HepG2 (cell line): ENCODE data around the gene MARK4. TPM values are rescaled to one million over a fixed set of nuclear protein-coding genes. Genes with fewer than 3 reads are reported as not detected.

Experiments
- ATAC-seq: fragments of 200-7000 bp; cut with Tn5 transposase; 3 replicates; pipeline ENCODE4 v1.9.1; 2020; ENCODE audit warnings: mild to moderate bottlenecking, moderate library complexity
- BruUV-seq: library from RNA; stranded (reverse); fragments of 400-500 nt; replicated peaks from 2 replicates; lab custom pipeline; 2021; lab: Mats Ljungman, UMichigan
- CTCF ChIA-PET: fragments of 300-600 bp; formaldehyde crosslinking; extraction: SDS; loops from one replicate; lab custom pipeline; 2021; ENCODE audit warnings: low total read pairs, inconsistent platforms, low intra/inter-chr PET ratio; lab: Yijun Ruan, JAX
- POLR2A ChIA-PET: fragments of 350-600 bp; sonication (Branson Sonifier 250); formaldehyde crosslinking; loops from one replicate; lab custom pipeline; 2020; ENCODE audit warnings: antibody characterized with exemption, inconsistent platforms; lab: Yijun Ruan, JAX
- DNase-seq: peaks from one replicate; pipeline ENCODE4 v3.0.0-alpha.2; 2015; ENCODE audit warnings: low spot score
- FAIRE-seq: peaks from 3 replicates; lab custom pipeline; 2011; peaks lifted over from hg19 to GRCh38; lab: Jason Lieb, UNC
- H2AFZ ChIP-seq: one replicate; pipeline ENCODE4 v1.6.1; 2011; ENCODE audit warnings: low read length, inconsistent platforms
- H3K27ac ChIP-seq: fragments of 300-600 bp; 3 replicates; pipeline ENCODE4 v1.8.0; 2011; ENCODE audit warnings: mixed run types, mild to moderate bottlenecking, mixed read lengths, low read length, inconsistent platforms; ENCODE audit not compliant: insufficient read depth; ENCODE audit errors: extremely low read length
- H3K27me3 ChIP-seq, 2 experiments: fragments of 200-600 bp in 1 of 2; 2 replicates in 1 of 2; 3 replicates in 1 of 2; pipeline versions ENCODE4 v1.6.0 to v1.8.0; 2011; ENCODE audit warnings: low read length in 2 of 2, mild to moderate bottlenecking in 2 of 2, moderate library complexity in 2 of 2, inconsistent platforms in 1 of 2; ENCODE audit not compliant: insufficient read depth in 2 of 2, control insufficient read depth in 1 of 2
- H3K36me3 ChIP-seq, 2 experiments: fragments of 200-600 bp in 1 of 2; replicated peaks in 1 of 2; 2 replicates in 1 of 2; 3 replicates in 1 of 2; pipeline versions ENCODE4 v1.5.1 to v1.8.0; 2011; ENCODE audit warnings: low read length in 2 of 2, inconsistent platforms in 1 of 2; ENCODE audit not compliant: insufficient read depth in 2 of 2, control insufficient read depth in 1 of 2
- H3K4me1 ChIP-seq: 2 replicates; pipeline ENCODE4 v1.5.1; 2012; ENCODE audit warnings: low read length, inconsistent platforms; ENCODE audit not compliant: insufficient read depth
- H3K4me2 ChIP-seq: 2 replicates; pipeline ENCODE4 v1.6.0; 2011; ENCODE audit warnings: low read depth, low read length, inconsistent platforms
- H3K4me3 ChIP-seq, 3 experiments: fragments of 200-600 bp in 1 of 3; sonication (generic), shearing (Covaris generic) in 1 of 3; replicated peaks in 1 of 3; 2 replicates each; pipeline ENCODE4 v1.5.1; 2011 to 2016; ENCODE audit warnings: low read length in 3 of 3, inconsistent platforms in 2 of 3, low read depth in 2 of 3, mild to moderate bottlenecking in 2 of 3, control low read depth in 1 of 3, mixed read lengths in 1 of 3; ENCODE audit not compliant: insufficient read depth in 1 of 3
- H3K79me2 ChIP-seq: one replicate; pipeline ENCODE4 v1.6.1; 2011; ENCODE audit warnings: low read length, inconsistent platforms; ENCODE audit not compliant: insufficient read depth
- H3K9ac ChIP-seq: 2 replicates; pipeline ENCODE4 v1.6.0; 2011; ENCODE audit warnings: mild to moderate bottlenecking, low read depth, low read length, inconsistent platforms; ENCODE audit not compliant: insufficient read depth
- H3K9me3 ChIP-seq: 2 replicates; pipeline ENCODE4 v1.5.1; 2012; ENCODE audit warnings: mild to moderate bottlenecking, low read length
- H4K20me1 ChIP-seq: 2 replicates; pipeline ENCODE4 v1.6.0; 2011; ENCODE audit warnings: inconsistent platforms, mild to moderate bottlenecking, low read length, moderate library complexity; ENCODE audit not compliant: insufficient read depth
- IRX3 ChIP-seq: sonication (generic); formaldehyde crosslinking; IDR thresholded peaks from 2 replicates; pipeline ENCODE4 v1.8.1; 2023; ENCODE audit warnings: mild to moderate bottlenecking, low read depth, missing genetic modification reagents, borderline replicate concordance
- ZNF121 ChIP-seq: sonication (generic); formaldehyde crosslinking; IDR thresholded peaks from 2 replicates; pipeline ENCODE4 v1.5.0; 2020; ENCODE audit warnings: mild to moderate bottlenecking, missing genetic modification reagents
- ZNF253 ChIP-seq: sonication (generic); formaldehyde crosslinking; IDR thresholded peaks from 2 replicates; pipeline ENCODE4 v1.8.0; 2022; ENCODE audit warnings: mild to moderate bottlenecking, missing genetic modification reagents, borderline replicate concordance
- ZNF737 ChIP-seq: sonication (generic); formaldehyde crosslinking; IDR thresholded peaks from 2 replicates; pipeline ENCODE4 v1.5.0; 2020; ENCODE audit warnings: missing genetic modification reagents, mild to moderate bottlenecking, borderline replicate concordance
- WGBS: methylation state at CpG from one replicate; pipeline ENCODE4 v1.1.6; 2017; ENCODE audit warnings: low lambda C conversion rate; 5-methylcytosine and 5-hydroxymethylcytosine counted together
- in situ Hi-C: cut with HindIII; loops from 2 replicates; pipeline ENCODE4 v1.10.0; 2017; ENCODE audit warnings: low pct_unique_long_range_greater_than_20kb; ENCODE audit not compliant: extremely low pct_ligation_motif_present
- intact Hi-C: fragments of 100-400 bp; cut with micrococcal nuclease; formaldehyde crosslinking; loops from one replicate; pipeline ENCODE4 v1.10.0; 2022; ENCODE audit not compliant: unreplicated experiment
- polyA plus RNA-seq, 8 experiments: library from polyadenylated mRNA; depleted of rRNA in 3 of 8; stranded (reverse) in 7 of 8; unstranded in 1 of 8; fragments of >200 nt; fragmentation: Illumina TruSeq in 4 of 8; extraction: Trizol in 4 of 8; gene quantifications; 2 replicates each; pipeline versions ENCODE4 v1.2.1 to v1.2.3, GENCODE V29; 2011 to 2016; ENCODE audit warnings: low read depth in 4 of 8, missing spikeins in 1 of 8, mixed read lengths in 1 of 8; ENCODE audit not compliant: insufficient read depth in 1 of 8
- total RNA-seq, 5 experiments: library from RNA; depleted of rRNA; stranded (reverse); fragments of >200 nt; fragmentation: Illumina TruSeq; extraction: Trizol; gene quantifications; 2 replicates each; pipeline ENCODE4 v1.2.3, GENCODE V29; 2016; ENCODE audit warnings: low read depth in 1 of 5
- TF ChIP-seq, protein P1 (sequence below): sonication (generic); formaldehyde crosslinking; IDR thresholded peaks from 2 replicates; pipeline ENCODE4 v1.4.0; 2020; ENCODE audit warnings: missing genetic modification reagents
- TF ChIP-seq, protein P2 (sequence below): sonication (generic); formaldehyde crosslinking; IDR thresholded peaks from 2 replicates; pipeline ENCODE4 v1.4.0; 2020; ENCODE audit warnings: missing genetic modification reagents, low read depth, mild to moderate bottlenecking, borderline replicate concordance

MARK4 gene
- total and polyA plus RNA-seq, 2 of the 13 experiments (the other 11 are each of a cell fraction or from before 2014, with no cell fraction given) = 7.0 to 12.2 TPM

DNA sequence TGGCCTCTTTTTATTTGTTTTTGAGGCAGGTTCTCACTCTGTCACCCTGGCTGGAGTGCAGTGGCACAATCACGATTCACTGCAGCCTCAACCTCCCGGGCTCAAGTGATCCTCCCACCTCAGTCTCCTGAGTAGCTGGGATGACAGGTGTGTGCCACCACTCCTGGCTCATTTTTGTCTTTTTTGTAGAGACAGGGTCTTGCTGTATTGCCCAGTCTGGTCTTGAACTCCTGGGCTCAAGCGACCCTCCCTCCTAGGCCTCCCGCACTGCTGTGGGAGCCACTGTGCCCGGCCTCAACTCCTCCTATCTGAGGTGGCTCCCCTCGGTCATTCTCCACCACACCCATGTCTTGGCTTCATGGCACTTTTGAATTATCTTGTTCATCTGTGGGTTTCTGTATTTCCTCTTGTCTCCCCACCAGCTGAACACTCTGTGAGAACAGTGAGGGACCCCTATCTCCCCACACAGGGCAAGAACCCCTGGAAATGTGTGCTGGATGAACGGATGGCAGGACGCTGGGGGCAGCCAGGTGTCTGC is 63.7 kb downstream of the MARK4 start:
- FAIRE-seq = no peak
- Histone ChIP-seq H3K4me3 (no peak overlapping the region), H3K4me1 (peaks cover 10% of the 10 kb centered on the region), H3K79me2 (no peaks in the 10 kb centered on the region), H2AFZ (no peak overlapping the region), H3K36me3 (no peaks in the 10 kb centered on the region), H3K9me3 (no peaks in the 10 kb centered on the region), H3K27me3 (peaks cover 7 to 49% of the 10 kb centered on the region in 2 experiments; a peak in 4 of 5 replicates), H4K20me1 (no peaks in the 10 kb centered on the region), H3K4me2 (no peak overlapping the region), H3K9ac (no peak overlapping the region), H3K27ac (no peak overlapping the region)
- no TSS peak for BruUV-seq
- intact Hi-C loops = no loop called here
- TF ChIP-seq, protein P1, sequence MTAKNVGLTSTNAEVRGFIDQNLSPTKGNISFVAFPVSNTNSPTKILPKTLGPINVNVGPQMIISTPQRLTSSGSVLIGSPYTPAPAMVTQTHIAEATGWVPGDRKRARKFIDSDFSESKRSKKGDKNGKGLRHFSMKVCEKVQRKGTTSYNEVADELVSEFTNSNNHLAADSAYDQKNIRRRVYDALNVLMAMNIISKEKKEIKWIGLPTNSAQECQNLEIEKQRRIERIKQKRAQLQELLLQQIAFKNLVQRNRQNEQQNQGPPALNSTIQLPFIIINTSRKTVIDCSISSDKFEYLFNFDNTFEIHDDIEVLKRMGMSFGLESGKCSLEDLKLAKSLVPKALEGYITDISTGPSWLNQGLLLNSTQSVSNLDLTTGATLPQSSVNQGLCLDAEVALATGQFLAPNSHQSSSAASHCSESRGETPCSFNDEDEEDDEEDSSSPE (CRISPR knock-in tag) = no peak
- no peak for TF ChIP-seq ZNF737
- TF ChIP-seq ZNF253 (CRISPR knock-in tag) = no peak
- no peak for TF ChIP-seq IRX3 (CRISPR knock-in tag)
- TF ChIP-seq ZNF121 (CRISPR knock-in tag) = 0 out of 2 replicates have a peak, but pooled peaks have one; percentile 32
- TF ChIP-seq, protein P2, sequence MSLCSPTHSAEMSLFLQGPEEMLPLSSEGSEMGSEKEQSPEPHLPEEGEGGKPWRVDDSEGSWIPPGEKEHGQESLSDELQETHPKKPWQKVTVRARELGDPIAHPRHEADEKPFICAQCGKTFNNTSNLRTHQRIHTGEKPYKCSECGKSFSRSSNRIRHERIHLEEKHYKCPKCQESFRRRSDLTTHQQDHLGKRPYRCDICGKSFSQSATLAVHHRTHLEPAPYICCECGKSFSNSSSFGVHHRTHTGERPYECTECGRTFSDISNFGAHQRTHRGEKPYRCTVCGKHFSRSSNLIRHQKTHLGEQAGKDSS = no peak
- DNase-seq = no peak
- ChIA-PET POLR2A (interaction anchor here (0.6 kb wide), 1 partner anchor 1513 kb away, joined by 3 read pairs; no protein-coding TSS in a partner anchor), CTCF (no interaction called here)
- in situ Hi-C loops = no loop called here
- ATAC-seq = no peak
- 42% methylated on average over 7 of the region's 8 CpGs for WGBS
